HepG2 (cell line): Measurements from ENCODE around the gene BPIFB4. TPM values are rescaled to one million over a fixed set of nuclear protein-coding genes. Genes with fewer than 3 reads are reported as not detected.

Experiments
- ATAC-seq: fragments of 200-7000 bp; cut with Tn5 transposase; 3 replicates; pipeline ENCODE4 v1.9.1; 2020; ENCODE audit warnings: mild to moderate bottlenecking, moderate library complexity
- BruUV-seq: library from RNA; stranded (reverse); fragments of 400-500 nt; replicated peaks from 2 replicates; lab custom pipeline; 2021; lab: Mats Ljungman, UMichigan
- CTCF ChIA-PET: fragments of 300-600 bp; formaldehyde crosslinking; extraction: SDS; loops from one replicate; lab custom pipeline; 2021; ENCODE audit warnings: low total read pairs, inconsistent platforms, low intra/inter-chr PET ratio; lab: Yijun Ruan, JAX
- POLR2A ChIA-PET: fragments of 350-600 bp; sonication (Branson Sonifier 250); formaldehyde crosslinking; loops from one replicate; lab custom pipeline; 2020; ENCODE audit warnings: antibody characterized with exemption, inconsistent platforms; lab: Yijun Ruan, JAX
- DNase-seq: peaks from one replicate; pipeline ENCODE4 v3.0.0-alpha.2; 2015; ENCODE audit warnings: low spot score
- FAIRE-seq: peaks from 3 replicates; lab custom pipeline; 2011; peaks lifted over from hg19 to GRCh38; lab: Jason Lieb, UNC
- H2AFZ ChIP-seq: one replicate; pipeline ENCODE4 v1.6.1; 2011; ENCODE audit warnings: low read length, inconsistent platforms
- H3K27ac ChIP-seq: fragments of 300-600 bp; 3 replicates; pipeline ENCODE4 v1.8.0; 2011; ENCODE audit warnings: mixed run types, mild to moderate bottlenecking, mixed read lengths, low read length, inconsistent platforms; ENCODE audit not compliant: insufficient read depth; ENCODE audit errors: extremely low read length
- H3K27me3 ChIP-seq, 2 experiments: fragments of 200-600 bp in 1 of 2; 2 replicates in 1 of 2; 3 replicates in 1 of 2; pipeline versions ENCODE4 v1.6.0 to v1.8.0; 2011; ENCODE audit warnings: low read length in 2 of 2, mild to moderate bottlenecking in 2 of 2, moderate library complexity in 2 of 2, inconsistent platforms in 1 of 2; ENCODE audit not compliant: insufficient read depth in 2 of 2, control insufficient read depth in 1 of 2
- H3K36me3 ChIP-seq, 2 experiments: fragments of 200-600 bp in 1 of 2; replicated peaks in 1 of 2; 2 replicates in 1 of 2; 3 replicates in 1 of 2; pipeline versions ENCODE4 v1.5.1 to v1.8.0; 2011; ENCODE audit warnings: low read length in 2 of 2, inconsistent platforms in 1 of 2; ENCODE audit not compliant: insufficient read depth in 2 of 2, control insufficient read depth in 1 of 2
- H3K4me1 ChIP-seq: 2 replicates; pipeline ENCODE4 v1.5.1; 2012; ENCODE audit warnings: low read length, inconsistent platforms; ENCODE audit not compliant: insufficient read depth
- H3K4me2 ChIP-seq: 2 replicates; pipeline ENCODE4 v1.6.0; 2011; ENCODE audit warnings: low read depth, low read length, inconsistent platforms
- H3K4me3 ChIP-seq, 3 experiments: fragments of 200-600 bp in 1 of 3; sonication (generic), shearing (Covaris generic) in 1 of 3; replicated peaks in 1 of 3; 2 replicates each; pipeline ENCODE4 v1.5.1; 2011 to 2016; ENCODE audit warnings: low read length in 3 of 3, inconsistent platforms in 2 of 3, low read depth in 2 of 3, mild to moderate bottlenecking in 2 of 3, control low read depth in 1 of 3, mixed read lengths in 1 of 3; ENCODE audit not compliant: insufficient read depth in 1 of 3
- H3K79me2 ChIP-seq: one replicate; pipeline ENCODE4 v1.6.1; 2011; ENCODE audit warnings: low read length, inconsistent platforms; ENCODE audit not compliant: insufficient read depth
- H3K9ac ChIP-seq: 2 replicates; pipeline ENCODE4 v1.6.0; 2011; ENCODE audit warnings: mild to moderate bottlenecking, low read depth, low read length, inconsistent platforms; ENCODE audit not compliant: insufficient read depth
- H3K9me3 ChIP-seq: 2 replicates; pipeline ENCODE4 v1.5.1; 2012; ENCODE audit warnings: mild to moderate bottlenecking, low read length
- H4K20me1 ChIP-seq: 2 replicates; pipeline ENCODE4 v1.6.0; 2011; ENCODE audit warnings: inconsistent platforms, mild to moderate bottlenecking, low read length, moderate library complexity; ENCODE audit not compliant: insufficient read depth
- ATF7 ChIP-seq, 2 experiments: fragments of 450-650 bp in 1 of 2; sonication (generic) in 1 of 2; formaldehyde crosslinking in 1 of 2; IDR thresholded peaks; 2 replicates each; pipeline versions ENCODE4 v1.4.0 to v1.6.1; 2016 to 2020; ENCODE audit warnings: antibody characterized with exemption in 1 of 2, mild to moderate bottlenecking in 1 of 2, missing genetic modification reagents in 1 of 2
- CHCHD3 ChIP-seq: sonication (generic); formaldehyde crosslinking; IDR thresholded peaks from 2 replicates; pipeline ENCODE4 v1.8.0; 2022; ENCODE audit warnings: mild to moderate bottlenecking, missing genetic modification reagents, moderate library complexity
- CREB1 ChIP-seq, 2 experiments: fragments of 450-650 bp in 1 of 2; IDR thresholded peaks; 2 replicates each; pipeline ENCODE4 v1.6.1; 2016 to 2017; ENCODE audit warnings: control low read depth in 1 of 2, mild to moderate bottlenecking in 1 of 2, missing compliant biosample characterization in 1 of 2, missing genetic modification characterization in 1 of 2
- GATAD2A ChIP-seq: IDR thresholded peaks from 2 replicates; pipeline ENCODE4 v1.6.1; 2016
- KDM5A ChIP-seq: fragments of 200-600 bp; sonication (generic); IDR thresholded peaks from 2 replicates; pipeline ENCODE4 v1.7.0; 2018; ENCODE audit warnings: antibody characterized with exemption, mild to moderate bottlenecking, low read length, borderline replicate concordance
- MEIS1 ChIP-seq: sonication (generic); formaldehyde crosslinking; IDR thresholded peaks from 2 replicates; pipeline ENCODE4 v1.9.0; 2021; ENCODE audit warnings: mild to moderate bottlenecking, missing genetic modification reagents, moderate library complexity, borderline replicate concordance
- NCOA2 ChIP-seq: sonication (generic); formaldehyde crosslinking; IDR thresholded peaks from 2 replicates; pipeline ENCODE4 v1.8.0; 2022; ENCODE audit warnings: inconsistent platforms
- PAX8 ChIP-seq: sonication (generic); formaldehyde crosslinking; IDR thresholded peaks from 2 replicates; pipeline ENCODE4 v1.8.0; 2022; ENCODE audit warnings: mild to moderate bottlenecking, missing genetic modification reagents, borderline replicate concordance
- POGZ ChIP-seq: sonication (generic); formaldehyde crosslinking; IDR thresholded peaks from 2 replicates; pipeline ENCODE4 v1.4.0; 2020; ENCODE audit warnings: mild to moderate bottlenecking, missing genetic modification reagents
- SCMH1 ChIP-seq: sonication (generic); formaldehyde crosslinking; IDR thresholded peaks from 2 replicates; pipeline ENCODE4 v1.9.0; 2021; ENCODE audit warnings: missing genetic modification reagents, mild to moderate bottlenecking, borderline replicate concordance
- SIN3A ChIP-seq: IDR thresholded peaks from 2 replicates; pipeline ENCODE4 v1.6.1; 2011; ENCODE audit warnings: low read depth, mild to moderate bottlenecking, control low read depth, low read length, borderline replicate concordance
- TCF7 ChIP-seq: sonication (generic); IDR thresholded peaks from 2 replicates; pipeline ENCODE4 v1.6.1; 2016; ENCODE audit warnings: antibody characterized with exemption, low read depth
- WIZ ChIP-seq: sonication (generic); formaldehyde crosslinking; IDR thresholded peaks from 2 replicates; pipeline ENCODE4 v1.5.1; 2020; ENCODE audit warnings: mild to moderate bottlenecking, missing genetic modification reagents
- ZNF510 ChIP-seq: sonication (generic); formaldehyde crosslinking; IDR thresholded peaks from 2 replicates; pipeline ENCODE4 v1.4.0; 2020; ENCODE audit warnings: low read depth, mild to moderate bottlenecking, missing genetic modification reagents
- ZNF564 ChIP-seq: sonication (generic); formaldehyde crosslinking; IDR thresholded peaks from 2 replicates; pipeline ENCODE4 v1.8.1; 2023; ENCODE audit warnings: mild to moderate bottlenecking, missing genetic modification reagents
- ZNF569 ChIP-seq: sonication (generic); formaldehyde crosslinking; IDR thresholded peaks from 2 replicates; pipeline ENCODE4 v1.5.0; 2020; ENCODE audit warnings: mild to moderate bottlenecking, missing genetic modification reagents, moderate library complexity, borderline replicate concordance
- ZNF678 ChIP-seq: sonication (generic); formaldehyde crosslinking; IDR thresholded peaks from 2 replicates; pipeline ENCODE4 v1.4.0; 2020; ENCODE audit warnings: mild to moderate bottlenecking, missing genetic modification reagents
- ZNF720 ChIP-seq: sonication (generic); formaldehyde crosslinking; IDR thresholded peaks from 2 replicates; pipeline ENCODE4 v1.4.0; 2020; ENCODE audit warnings: missing genetic modification reagents
- ZNF768 ChIP-seq: sonication (generic); formaldehyde crosslinking; IDR thresholded peaks from 2 replicates; pipeline ENCODE4 v1.4.0; 2020; ENCODE audit warnings: missing genetic modification reagents
- ZNF772 ChIP-seq: sonication (generic); formaldehyde crosslinking; IDR thresholded peaks from 2 replicates; pipeline ENCODE4 v1.5.0; 2020; ENCODE audit warnings: mild to moderate bottlenecking, missing genetic modification reagents
- ZNF883 ChIP-seq: sonication (generic); formaldehyde crosslinking; IDR thresholded peaks from 2 replicates; pipeline ENCODE4 v1.5.1; 2020; ENCODE audit warnings: mild to moderate bottlenecking, missing genetic modification reagents; ENCODE audit errors: not compliant biosample characterization
- ZSCAN25 ChIP-seq: sonication (generic); formaldehyde crosslinking; IDR thresholded peaks from 2 replicates; pipeline ENCODE4 v1.8.0; 2022; ENCODE audit warnings: mild to moderate bottlenecking, missing genetic modification reagents
- WGBS: methylation state at CpG from one replicate; pipeline ENCODE4 v1.1.6; 2017; ENCODE audit warnings: low lambda C conversion rate; 5-methylcytosine and 5-hydroxymethylcytosine counted together
- in situ Hi-C: cut with HindIII; loops from 2 replicates; pipeline ENCODE4 v1.10.0; 2017; ENCODE audit warnings: low pct_unique_long_range_greater_than_20kb; ENCODE audit not compliant: extremely low pct_ligation_motif_present
- intact Hi-C: fragments of 100-400 bp; cut with micrococcal nuclease; formaldehyde crosslinking; loops from one replicate; pipeline ENCODE4 v1.10.0; 2022; ENCODE audit not compliant: unreplicated experiment
- polyA plus RNA-seq, 8 experiments: library from polyadenylated mRNA; depleted of rRNA in 3 of 8; stranded (reverse) in 7 of 8; unstranded in 1 of 8; fragments of >200 nt; fragmentation: Illumina TruSeq in 4 of 8; extraction: Trizol in 4 of 8; gene quantifications; 2 replicates each; pipeline versions ENCODE4 v1.2.1 to v1.2.3, GENCODE V29; 2011 to 2016; ENCODE audit warnings: low read depth in 4 of 8, missing spikeins in 1 of 8, mixed read lengths in 1 of 8; ENCODE audit not compliant: insufficient read depth in 1 of 8
- total RNA-seq, 5 experiments: library from RNA; depleted of rRNA; stranded (reverse); fragments of >200 nt; fragmentation: Illumina TruSeq; extraction: Trizol; gene quantifications; 2 replicates each; pipeline ENCODE4 v1.2.3, GENCODE V29; 2016; ENCODE audit warnings: low read depth in 1 of 5
- TF ChIP-seq, protein P1 (sequence below): sonication (generic); formaldehyde crosslinking; IDR thresholded peaks from 2 replicates; pipeline ENCODE4 v1.9.0; 2021; ENCODE audit warnings: missing genetic modification reagents, borderline replicate concordance
- TF ChIP-seq, protein P2 (sequence below): sonication (generic); formaldehyde crosslinking; IDR thresholded peaks from 2 replicates; pipeline ENCODE4 v1.8.0; 2022; ENCODE audit warnings: missing genetic modification reagents, low read depth, mild to moderate bottlenecking, borderline replicate concordance

Gene BPIFB4
- total and polyA plus RNA-seq, 2 of the 13 experiments (the other 11 are each of a cell fraction or from before 2014, with no cell fraction given) = 0.09 TPM; not detected in 1

- in situ Hi-C loops = no loop called here
- BruUV-seq = no TSS peak
Observed at GRCh38 chr20:33086052-33086722, 6.7 kb downstream of the BPIFB4 start.

More at GRCh38 chr20:33086052-33086722, 6.7 kb downstream of the BPIFB4 start:
- Histone ChIP-seq H3K4me2 (no peak overlapping the region), H3K27me3 (peaks cover 3 to 25% of the 10 kb centered on the region in 2 experiments; a peak in 2 of 5 replicates), H3K4me1 (peaks cover 8% of the 10 kb centered on the region; the same call in 1 of the 2 replicates), H3K27ac (no peak overlapping the region), H4K20me1 (no peaks in the 10 kb centered on the region), H2AFZ (no peak overlapping the region), H3K4me3 (no peak overlapping the region), H3K36me3 (no peaks in the 10 kb centered on the region), H3K79me2 (no peaks in the 10 kb centered on the region), H3K9me3 (no peaks in the 10 kb centered on the region), H3K9ac (no peak overlapping the region)
- CTCF ChIA-PET = no interaction called here
- POLR2A ChIA-PET = no interaction called here
- peak; percentile 98 for TF ChIP-seq ATF7 (IDR thresholded peaks at IDR 0.05)
- no peak for TF ChIP-seq ATF7 (CRISPR knock-in tag; IDR thresholded peaks at IDR 0.05)
- no peak for TF ChIP-seq POGZ (CRISPR knock-in tag)
- TF ChIP-seq ZNF569 (CRISPR knock-in tag) = no peak
- no peak for TF ChIP-seq ZNF720 (CRISPR knock-in tag)
- TF ChIP-seq, protein P1, sequence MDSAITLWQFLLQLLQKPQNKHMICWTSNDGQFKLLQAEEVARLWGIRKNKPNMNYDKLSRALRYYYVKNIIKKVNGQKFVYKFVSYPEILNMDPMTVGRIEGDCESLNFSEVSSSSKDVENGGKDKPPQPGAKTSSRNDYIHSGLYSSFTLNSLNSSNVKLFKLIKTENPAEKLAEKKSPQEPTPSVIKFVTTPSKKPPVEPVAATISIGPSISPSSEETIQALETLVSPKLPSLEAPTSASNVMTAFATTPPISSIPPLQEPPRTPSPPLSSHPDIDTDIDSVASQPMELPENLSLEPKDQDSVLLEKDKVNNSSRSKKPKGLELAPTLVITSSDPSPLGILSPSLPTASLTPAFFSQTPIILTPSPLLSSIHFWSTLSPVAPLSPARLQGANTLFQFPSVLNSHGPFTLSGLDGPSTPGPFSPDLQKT (CRISPR knock-in tag) = no peak
- no peak for TF ChIP-seq MEIS1 (CRISPR knock-in tag)
- TF ChIP-seq ZNF678 (CRISPR knock-in tag) = no peak
- TF ChIP-seq ZNF510 = no peak
- TF ChIP-seq NCOA2 (CRISPR knock-in tag) = no peak
- no peak for TF ChIP-seq ZNF772
- TF ChIP-seq SCMH1 = no peak
- no peak for TF ChIP-seq CHCHD3 (CRISPR knock-in tag)
- TF ChIP-seq ZSCAN25 (CRISPR knock-in tag) = no peak
- TF ChIP-seq CREB1 (IDR thresholded peaks at IDR 0.05) = peak; percentile 96
- no peak for TF ChIP-seq CREB1 (CRISPR knock-in tag; IDR thresholded peaks at IDR 0.05)
- no peak for TF ChIP-seq GATAD2A (CRISPR knock-in tag)
- no peak for TF ChIP-seq ZNF564 (CRISPR knock-in tag)
- no peak for TF ChIP-seq PAX8 (CRISPR knock-in tag)
- TF ChIP-seq TCF7 = no peak
- TF ChIP-seq KDM5A = no peak
- TF ChIP-seq ZNF883 (CRISPR knock-in tag) = no peak
- TF ChIP-seq, protein P2, sequence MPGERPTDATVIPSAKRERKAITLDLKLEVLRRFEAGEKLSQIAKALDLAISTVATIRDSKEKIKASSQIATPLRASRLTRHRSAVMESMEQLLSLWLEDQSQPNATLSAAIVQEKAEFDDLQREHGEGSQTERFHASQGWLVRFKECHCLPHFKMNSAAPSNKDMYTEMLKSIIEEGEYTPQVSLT (CRISPR knock-in tag) = no peak
- TF ChIP-seq ZNF768 = peak; percentile 84
- TF ChIP-seq SIN3A = no peak
- no peak for TF ChIP-seq WIZ (CRISPR knock-in tag)
- 60% methylated on average over 14 of the region's 14 CpGs for WGBS
- FAIRE-seq (no peak), ATAC-seq (no peak), DNase-seq (no peak)
- intact Hi-C loops = no loop called here
